Stromal cell of bone marrow (primary cell): ENCODE data around the gene COPS7A.
"Not testable (repeated sequence)": the region's sequence is repeated elsewhere in the genome, so short reads cannot be mapped to it uniquely, and the experiment has no call there.

Source experiments
- DNase-seq: peaks from one replicate; pipeline ENCODE4 v3.0.0-alpha.2; 2012; ENCODE audit warnings: low read depth

The COPS7A gene

GRCh38 chr12:6701078-6701768 lies 22.6 kb upstream of the COPS7A start:
- DNase-seq, result no peak

DNA sequence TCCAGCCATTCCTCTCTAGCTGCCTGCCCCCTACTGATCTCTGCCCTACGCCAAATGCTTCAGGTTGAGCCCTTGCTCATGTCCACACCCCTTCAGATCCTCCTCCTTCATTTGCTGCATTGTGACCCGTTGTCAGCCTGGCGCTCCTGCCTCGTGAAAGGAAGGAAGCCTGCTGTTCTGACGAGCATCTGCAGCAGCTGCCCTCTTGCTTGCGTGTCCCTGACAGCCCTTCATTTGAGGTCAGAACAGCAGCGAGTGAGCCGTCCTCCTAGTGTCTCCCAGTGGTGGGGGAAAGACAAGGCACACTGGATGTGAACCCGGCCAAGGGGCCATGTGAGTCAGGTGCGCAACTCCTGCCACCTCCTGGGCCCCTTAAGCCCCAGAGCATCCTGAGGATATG lies 20.2 kb upstream of the COPS7A start:
- no peak for DNase-seq

DNA sequence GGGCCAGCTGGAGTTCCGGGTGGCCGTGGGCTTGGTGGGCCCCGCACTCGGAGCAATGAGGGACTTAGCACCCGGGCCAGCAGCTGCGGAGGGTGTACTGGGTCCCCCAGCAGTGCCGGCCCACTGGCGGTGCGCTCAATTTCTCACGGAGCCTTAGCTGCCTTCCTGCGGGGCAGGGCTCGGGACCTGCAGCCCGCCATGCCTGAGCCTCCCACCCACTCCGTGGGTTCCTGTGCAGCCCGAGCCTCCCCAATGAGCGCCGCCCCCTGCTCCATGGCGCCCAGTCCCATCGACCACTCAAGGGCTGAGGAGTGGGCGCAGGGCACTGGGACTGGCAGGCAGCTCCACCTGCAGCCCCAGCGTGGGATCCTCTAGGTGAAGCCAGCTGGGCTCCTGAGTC lies 15.5 kb upstream of the COPS7A start:
- DNase-seq, result not testable (repeated sequence)

GRCh38 chr12:6708960-6709394 lies 14.9 kb upstream of the COPS7A start:
- DNase-seq, result no peak

DNA sequence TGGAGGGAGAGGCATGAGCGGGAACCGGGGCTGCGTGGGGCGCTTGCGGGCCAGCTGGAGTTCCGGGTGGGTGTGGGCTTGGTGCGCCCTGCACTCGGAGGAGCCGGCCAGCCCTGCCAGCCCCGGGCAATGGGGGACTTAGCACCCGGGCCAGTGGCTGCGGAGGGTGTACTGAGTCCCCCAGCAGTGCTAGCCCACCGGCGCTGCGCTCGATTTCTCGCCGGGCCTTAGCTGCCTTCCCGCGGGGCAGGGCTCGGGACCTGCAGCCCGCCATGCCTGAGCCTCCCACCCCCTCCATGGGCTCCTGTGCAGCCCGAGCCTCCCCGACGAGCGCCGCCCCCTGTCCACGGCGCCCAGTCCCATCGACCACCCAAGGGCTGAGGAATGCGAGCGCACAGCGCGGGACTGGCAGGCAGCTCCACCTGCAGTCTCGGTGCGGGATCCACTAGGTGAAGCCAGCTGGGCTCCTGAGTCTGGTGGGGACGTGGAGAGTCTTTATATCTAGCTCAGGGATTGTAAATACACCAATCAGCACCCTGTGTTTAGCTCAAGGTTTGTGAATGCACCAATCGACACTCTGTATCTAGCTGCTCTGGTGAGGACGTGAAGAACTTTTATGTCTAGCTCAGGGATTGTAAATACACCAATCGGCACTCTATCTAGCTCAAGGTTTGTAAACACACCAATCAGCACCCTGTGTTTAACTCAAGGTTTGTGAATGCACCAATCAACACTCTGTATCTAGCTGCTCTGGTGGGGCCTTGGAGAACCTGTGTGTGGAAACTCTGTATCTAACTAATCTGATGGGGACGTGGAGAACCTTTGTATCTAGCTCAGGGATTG lies 7.6 kb upstream of the COPS7A start:
- not testable (repeated sequence) for DNase-seq

DNA sequence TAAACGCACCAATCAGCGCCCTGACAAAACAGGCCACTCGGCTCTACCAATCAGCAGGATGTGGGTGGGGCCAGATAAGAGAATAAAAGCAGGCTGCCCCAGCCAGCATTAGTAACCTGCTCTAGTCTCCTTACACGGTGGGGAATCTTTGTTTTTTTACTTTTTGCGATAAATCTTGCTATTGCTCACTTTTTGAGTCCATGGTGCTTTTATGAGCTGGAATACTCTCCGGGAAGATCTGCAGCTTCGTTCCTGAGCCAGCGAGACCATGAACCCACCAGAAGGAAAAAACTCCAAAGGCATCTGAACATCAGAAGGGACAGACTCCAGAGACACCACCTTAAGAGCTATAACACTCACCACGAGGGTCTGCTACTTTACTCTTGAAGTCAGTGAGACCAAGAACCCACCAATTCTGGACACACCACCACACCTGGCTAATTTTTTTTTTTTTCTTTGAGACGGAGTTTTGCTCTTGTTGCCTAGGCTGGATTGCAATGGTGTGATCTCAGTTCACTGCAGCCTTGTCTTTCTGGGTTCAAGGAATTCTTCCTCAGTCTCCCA lies 6.9 kb upstream of the COPS7A start:
- DNase-seq, result no peak

DNA sequence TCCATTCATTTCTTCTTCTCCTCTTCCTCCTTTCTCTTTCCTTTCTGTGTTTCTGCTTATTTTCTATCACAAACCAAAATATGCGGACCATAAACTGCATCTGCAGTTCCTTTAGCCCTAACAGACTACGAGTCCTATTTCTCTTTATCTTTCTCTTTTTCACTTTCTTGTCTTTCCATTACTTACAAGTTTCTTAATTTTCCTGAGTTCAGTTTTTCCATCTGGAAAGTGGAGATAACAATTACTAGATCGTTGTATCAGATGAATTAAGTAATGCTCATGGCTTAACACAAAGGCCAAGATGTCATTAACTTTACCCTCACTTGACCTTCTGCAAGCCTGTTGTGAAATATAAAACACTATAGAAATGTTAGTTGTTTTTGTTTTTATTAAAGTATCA lies 983 bp upstream of the COPS7A start:
- DNase-seq, result no peak

- DNase-seq, result no peak
Measured at GRCh38 chr12:6724409-6724797, 557 bp downstream of the COPS7A start.

DNA sequence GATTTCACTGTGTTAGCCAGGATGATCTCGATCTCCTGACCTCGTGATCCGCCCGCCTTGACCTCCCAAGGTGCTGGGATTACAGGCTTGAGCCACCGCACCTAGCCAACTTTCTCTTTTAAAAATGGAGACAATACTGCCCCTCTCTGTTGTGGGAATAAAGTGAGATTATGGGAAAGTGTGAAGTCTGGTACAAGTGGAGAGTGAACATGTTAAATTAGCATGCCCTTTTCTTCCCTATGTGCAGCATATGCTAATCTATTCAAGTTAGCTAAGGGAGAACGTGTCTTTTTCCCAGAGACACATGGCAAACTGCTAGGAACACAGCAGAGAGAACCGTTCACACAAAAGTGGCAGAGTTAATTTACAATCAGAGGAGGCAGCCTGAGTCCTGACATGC lies 1.5 kb downstream of the COPS7A start:
- DNase-seq, result no peak

DNA sequence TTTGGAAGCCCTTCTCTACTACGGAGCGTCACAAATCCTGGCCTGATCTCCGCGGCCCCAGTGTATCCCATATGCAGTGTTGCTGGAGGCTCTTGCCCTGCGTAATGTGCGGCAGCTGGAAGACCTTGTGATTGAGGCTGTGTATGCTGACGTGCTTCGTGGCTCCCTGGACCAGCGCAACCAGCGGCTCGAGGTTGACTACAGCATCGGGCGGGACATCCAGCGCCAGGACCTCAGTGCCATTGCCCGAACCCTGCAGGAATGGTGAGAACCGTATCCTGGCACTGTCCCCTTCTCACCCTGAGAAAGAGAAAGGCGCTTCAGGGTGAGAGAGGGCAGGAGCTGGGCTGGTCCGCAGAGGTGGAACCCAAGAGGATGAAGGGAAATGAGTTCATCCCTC lies 5.3 kb downstream of the COPS7A start:
- no peak for DNase-seq

DNA sequence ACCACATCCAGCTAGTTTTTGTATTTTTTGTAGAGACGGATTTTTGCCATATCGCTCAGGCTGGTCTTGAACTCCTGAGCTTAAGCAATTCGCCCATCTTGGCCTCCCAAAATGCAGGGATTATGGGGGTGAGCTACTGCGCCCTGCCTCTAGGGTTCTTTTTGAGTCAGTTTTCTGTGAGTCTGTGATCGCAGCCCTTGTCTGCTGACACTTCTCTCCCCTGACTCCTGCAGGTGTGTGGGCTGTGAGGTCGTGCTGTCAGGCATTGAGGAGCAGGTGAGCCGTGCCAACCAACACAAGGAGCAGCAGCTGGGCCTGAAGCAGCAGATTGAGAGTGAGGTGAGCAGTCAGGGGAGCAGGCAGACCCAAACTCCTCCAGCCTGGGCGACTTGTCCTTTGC lies 6.3 kb downstream of the COPS7A start:
- DNase-seq, result no peak

- no peak for DNase-seq
Measured at GRCh38 chr12:6734506-6735387, 10.9 kb downstream of the COPS7A start.

DNA sequence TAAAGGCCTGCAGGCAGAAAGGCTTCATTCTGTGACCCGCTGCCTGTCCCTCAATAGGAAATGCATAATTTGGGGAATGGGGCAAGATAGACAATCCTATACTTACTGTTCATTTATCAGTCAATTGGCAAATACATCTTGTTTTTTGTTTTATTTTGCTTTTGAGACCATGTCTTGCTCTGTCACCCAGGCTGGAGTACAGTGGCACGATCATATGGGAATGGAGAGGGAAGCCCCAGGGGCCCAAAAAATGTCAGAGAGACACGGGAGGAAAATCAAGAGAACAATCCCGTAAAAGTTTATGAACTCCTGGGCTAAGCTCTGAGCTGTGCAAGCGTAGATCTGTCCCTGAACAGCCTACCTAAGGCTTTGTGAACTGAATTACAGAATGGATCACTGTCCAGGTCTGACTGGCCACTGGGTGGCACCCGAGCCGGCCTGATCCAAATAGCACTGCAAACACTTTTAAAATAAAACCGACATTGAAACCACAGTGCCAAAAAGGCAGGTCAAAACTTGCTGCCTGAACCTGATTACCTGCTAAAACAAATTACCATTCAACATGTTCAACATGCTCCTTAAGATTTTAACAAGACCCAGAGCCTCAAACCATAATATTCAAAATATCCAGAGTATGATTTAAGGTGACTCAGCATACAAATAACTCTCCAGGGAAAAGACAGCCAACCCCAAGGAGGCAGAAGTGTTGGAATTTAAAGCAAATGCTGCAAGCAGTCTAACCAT lies 11.8 kb downstream of the COPS7A start:
- DNase-seq, result peak; percentile 38

DNA sequence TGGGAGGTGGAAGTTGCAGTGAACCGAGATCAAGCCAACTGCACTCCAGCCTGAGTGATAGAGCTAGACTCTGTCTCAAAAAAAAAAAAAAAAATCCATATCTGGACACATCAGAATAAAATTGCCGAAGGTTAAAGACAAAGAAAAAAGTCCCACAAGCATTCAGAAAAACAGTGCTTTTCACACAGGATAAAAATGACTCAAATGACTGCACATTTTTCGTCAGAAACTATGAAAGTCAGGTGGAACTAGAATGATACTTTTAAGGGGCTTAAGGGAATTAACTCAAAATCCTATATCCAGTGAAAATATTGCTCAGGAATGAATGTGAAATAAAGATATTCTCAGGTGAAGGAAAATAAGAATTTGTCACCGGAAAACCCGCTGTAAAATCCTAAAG lies 12.9 kb downstream of the COPS7A start:
- no peak for DNase-seq

DNA sequence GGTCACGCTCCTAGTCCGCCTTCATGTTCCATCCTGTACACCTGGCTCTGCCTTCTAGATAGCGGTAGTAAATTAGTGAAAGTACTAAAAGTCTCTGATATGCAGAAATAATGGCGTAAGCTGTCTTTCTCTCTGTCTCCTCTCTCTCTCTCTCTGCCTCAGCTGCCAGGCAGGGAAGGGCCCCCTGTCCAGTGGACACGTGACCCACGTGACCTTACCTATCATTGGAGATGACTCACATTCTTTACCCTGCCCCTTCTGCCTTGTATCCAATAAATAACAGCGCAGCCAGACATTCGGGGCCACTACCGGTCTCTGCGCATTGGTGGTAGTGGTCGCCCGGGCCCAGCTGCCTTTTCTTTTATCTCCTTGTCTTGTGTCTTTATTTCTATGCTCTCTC lies 18.2 kb downstream of the COPS7A start:
- DNase-seq, result not testable (repeated sequence)

- DNase-seq, result no peak
Measured at GRCh38 chr12:6742834-6743233, 19.0 kb downstream of the COPS7A start.

DNA sequence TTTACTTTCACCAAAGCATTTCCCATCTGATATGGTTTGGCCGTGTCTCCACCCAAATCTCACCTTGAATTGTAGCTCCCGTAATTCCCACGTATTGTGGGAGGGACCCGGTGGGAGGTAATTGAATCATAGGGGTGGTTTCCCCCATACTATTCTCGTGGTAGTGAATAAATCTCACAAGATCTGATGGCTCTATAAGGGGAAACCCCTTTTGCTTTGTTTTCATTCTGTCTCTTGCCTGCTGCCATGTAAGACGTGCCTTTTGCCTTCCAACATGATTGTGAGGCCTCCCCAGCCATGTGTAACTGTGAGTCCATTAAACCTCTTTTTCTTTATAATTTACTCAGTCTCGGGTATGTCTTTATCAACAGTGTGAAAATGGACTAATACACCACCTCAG lies 19.5 kb downstream of the COPS7A start:
- not testable (repeated sequence) for DNase-seq

DNA sequence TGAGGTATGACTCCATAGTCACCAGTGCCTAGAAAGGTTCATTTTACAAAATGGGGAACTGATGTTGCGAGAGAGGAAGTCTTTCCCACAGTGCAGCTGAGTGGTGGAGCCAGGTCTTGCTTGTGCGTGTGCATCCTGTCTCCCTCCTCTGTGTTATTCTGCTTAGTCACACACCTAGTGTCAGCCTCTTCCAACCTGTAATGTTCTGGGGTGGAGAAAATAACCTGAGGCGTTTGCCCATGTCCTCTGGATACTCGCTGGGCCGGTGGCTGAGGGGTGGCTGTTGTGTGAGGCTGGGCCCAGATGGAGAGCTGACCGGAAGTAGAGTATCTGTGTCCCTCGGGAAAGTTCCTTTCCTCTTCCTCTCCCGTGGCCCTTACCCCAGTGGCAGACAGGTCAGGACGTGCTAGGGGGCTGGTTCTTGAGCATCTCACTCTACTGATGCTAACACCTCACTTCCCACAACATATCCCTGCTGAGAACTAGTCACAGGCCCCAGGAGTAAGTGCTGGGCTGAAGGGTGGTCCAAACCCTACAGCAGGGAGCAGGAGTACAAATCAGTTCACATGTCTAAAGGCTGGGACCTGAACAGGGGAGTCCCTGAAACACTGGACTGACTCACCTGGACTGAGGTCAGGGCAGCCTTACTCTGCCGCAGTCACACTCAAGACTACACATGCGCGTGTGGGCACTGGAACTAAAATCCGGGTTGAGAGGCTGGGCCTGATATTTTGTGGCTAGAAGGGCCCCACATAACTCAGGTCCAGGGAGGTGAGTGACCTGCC lies 22.1 kb downstream of the COPS7A start:
- no peak for DNase-seq

DNA sequence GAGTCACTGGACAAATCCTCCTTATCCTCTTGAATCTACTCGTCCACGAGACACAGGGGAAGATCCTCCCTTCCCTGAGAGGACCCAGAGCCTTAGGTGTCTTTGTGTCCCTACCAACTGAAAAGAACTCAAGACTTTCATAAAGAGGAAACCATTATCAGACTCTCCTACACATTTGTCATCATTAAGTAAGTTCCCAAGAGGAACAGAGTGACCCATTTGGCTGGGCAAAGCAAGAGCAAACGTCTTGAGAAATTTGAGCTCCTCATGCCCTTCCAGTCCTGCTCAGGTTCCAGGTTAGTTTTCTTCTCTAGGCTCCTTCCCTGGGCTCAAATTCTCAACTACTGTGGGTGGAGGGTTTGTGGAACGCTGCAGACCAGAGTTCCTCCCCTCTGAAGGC lies 23.4 kb downstream of the COPS7A start:
- no peak for DNase-seq

- no peak for DNase-seq
Measured at GRCh38 chr12:6748761-6749160, 24.9 kb downstream of the COPS7A start.

DNA sequence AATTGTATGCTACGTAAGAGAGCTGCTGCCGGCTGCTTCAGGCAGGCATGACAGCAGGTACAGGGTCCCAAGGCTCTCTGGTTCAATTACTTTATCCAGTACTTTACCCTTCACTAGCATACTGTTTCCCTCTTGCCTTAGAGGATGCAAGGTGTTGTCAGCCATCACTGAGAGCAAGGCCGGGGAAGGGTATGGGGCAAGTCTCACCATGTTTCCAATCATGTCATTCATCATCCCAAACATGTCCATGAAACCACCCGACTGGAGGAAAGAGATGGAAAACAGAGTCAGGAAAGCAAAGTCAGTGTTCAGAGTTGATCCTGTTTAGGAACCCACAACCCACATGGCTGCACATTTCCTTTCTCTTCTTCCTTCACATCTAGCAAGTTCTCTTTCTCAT lies 26.7 kb downstream of the COPS7A start:
- no peak for DNase-seq
